ENCODE results near the gene HMG20B.

HMG20B gene

DNA sequence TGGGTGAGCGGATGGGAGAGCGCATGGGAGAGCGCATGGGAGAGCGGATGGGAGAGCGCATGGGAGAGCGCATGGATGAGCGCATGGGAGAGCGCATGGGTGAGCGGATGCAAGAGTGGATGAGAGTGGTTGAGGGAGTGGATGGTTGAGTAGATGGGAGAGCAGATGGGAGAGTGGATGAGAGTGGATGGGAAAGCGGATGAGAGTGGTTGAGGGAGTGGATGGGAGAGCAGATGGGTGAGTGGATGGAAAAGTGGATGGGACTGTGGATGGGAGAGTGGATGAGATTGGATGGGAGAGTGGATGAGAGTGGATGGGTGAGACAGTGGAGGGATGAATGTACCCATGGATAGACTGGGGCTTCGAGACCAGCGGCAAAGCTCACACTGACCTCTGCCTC lies 42.4 kb upstream of the HMG20B start:
- Histone ChIP-seq H3K4me3 (ENCODE audit: insufficient read depth, low read depth, low read length) (no peak overlapping the region), H3K27ac (ENCODE audit: insufficient read depth, low read depth, low read length, poor library complexity, severe bottlenecking) (no peak overlapping the region), H3K27me3 (ENCODE audit: control insufficient read depth, insufficient read depth, low read length, poor library complexity, severe bottlenecking) (no peaks in the 10 kb centered on the region), H3K9me3 (ENCODE audit: control insufficient read depth, low read length) (no peaks in the 10 kb centered on the region), H3K4me1 (ENCODE audit: control insufficient read depth, insufficient read depth, low read length) (no peaks in the 10 kb centered on the region), H3K36me3 (ENCODE audit: control insufficient read depth, insufficient read depth, low read length) (peaks cover 45% of the 10 kb centered on the region)
- WGBS, 2 experiments, result 97% methylated on average over 12 of the region's 12 CpGs

DNA sequence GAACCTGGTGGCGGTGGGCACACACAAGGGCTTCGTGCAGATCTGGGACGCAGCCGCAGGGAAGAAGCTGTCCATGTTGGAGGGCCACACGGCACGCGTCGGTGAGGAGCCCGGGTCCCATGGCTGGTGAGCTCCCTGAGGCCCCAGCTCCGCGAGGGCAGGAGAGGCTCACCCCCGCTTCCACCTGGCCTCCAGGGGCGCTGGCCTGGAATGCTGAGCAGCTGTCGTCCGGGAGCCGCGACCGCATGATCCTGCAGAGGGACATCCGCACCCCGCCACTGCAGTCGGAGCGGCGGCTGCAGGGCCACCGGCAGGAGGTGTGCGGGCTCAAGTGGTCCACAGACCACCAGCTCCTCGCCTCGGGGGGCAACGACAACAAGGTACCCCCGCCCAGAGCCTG lies 41.0 kb upstream of the HMG20B start:
- Histone ChIP-seq H3K27ac (ENCODE audit: insufficient read depth, low read depth, low read length, poor library complexity, severe bottlenecking) (no peak overlapping the region), H3K4me1 (ENCODE audit: control insufficient read depth, insufficient read depth, low read length) (no peaks in the 10 kb centered on the region), H3K9me3 (ENCODE audit: control insufficient read depth, low read length) (no peaks in the 10 kb centered on the region), H3K4me3 (ENCODE audit: insufficient read depth, low read depth, low read length) (no peak overlapping the region), H3K27me3 (ENCODE audit: control insufficient read depth, insufficient read depth, low read length, poor library complexity, severe bottlenecking) (no peaks in the 10 kb centered on the region), H3K36me3 (ENCODE audit: control insufficient read depth, insufficient read depth, low read length) (peaks cover 45% of the 10 kb centered on the region)
- 94% methylated on average over 29 of the region's 29 CpGs for WGBS, 2 experiments

DNA sequence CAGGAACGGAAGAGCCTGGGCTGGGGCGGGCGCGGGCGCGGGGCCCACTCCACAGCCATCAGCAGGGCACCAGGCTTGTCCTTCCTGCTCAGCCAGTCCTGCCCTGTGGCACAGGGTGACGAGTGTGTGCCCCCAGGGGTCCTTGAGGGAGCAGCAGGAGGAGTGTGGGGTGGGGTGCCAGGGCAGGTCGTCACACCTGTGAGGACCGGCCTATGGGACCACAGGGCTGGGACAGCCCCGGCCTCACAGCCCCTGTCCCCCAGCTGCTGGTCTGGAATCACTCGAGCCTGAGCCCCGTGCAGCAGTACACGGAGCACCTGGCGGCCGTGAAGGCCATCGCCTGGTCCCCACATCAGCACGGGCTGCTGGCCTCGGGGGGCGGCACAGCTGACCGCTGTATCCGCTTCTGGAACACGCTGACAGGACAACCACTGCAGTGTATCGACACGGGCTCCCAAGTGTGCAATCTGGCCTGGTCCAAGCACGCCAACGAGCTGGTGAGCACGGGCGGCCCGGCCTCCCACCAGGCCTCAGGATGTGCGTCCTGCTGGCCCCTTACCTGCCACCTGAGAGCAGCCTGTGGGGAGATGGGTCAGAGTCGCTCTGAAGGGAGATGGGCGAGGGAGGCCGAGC lies 40.5 kb upstream of the HMG20B start:
- peaks cover 39% of the 10 kb centered on the region for H3K36me3 ChIP-seq (ENCODE audit: control insufficient read depth, insufficient read depth, low read length)
- H3K27ac ChIP-seq (ENCODE audit: insufficient read depth, low read depth, low read length, poor library complexity, severe bottlenecking), result no peak overlapping the region
- H3K9me3 ChIP-seq (ENCODE audit: control insufficient read depth, low read length), result no peaks in the 10 kb centered on the region
- H3K4me1 ChIP-seq (ENCODE audit: control insufficient read depth, insufficient read depth, low read length), result no peaks in the 10 kb centered on the region
- no peak overlapping the region for H3K4me3 ChIP-seq (ENCODE audit: insufficient read depth, low read depth, low read length)
- WGBS, 2 experiments, result 95 to 96% methylated on average over 33 of the region's 33 CpGs
- no peaks in the 10 kb centered on the region for H3K27me3 ChIP-seq (ENCODE audit: control insufficient read depth, insufficient read depth, low read length, poor library complexity, severe bottlenecking)

DNA sequence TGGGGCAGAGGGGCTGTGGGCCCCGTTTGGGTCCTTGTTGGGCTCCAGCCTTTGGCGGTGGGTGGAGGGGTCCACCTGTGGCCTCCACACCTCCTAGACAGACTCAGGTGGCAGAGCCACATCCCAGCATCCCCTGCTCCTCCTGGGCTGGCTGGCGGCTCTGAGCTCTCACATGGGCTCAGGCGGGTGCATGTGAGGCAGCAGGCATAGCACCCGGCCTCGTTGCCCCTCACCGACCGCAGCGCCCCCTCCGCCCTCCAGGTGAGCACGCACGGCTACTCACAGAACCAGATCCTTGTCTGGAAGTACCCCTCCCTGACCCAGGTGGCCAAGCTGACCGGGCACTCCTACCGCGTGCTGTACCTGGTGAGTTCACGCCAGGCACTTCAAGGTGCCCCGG lies 39.7 kb upstream of the HMG20B start:
- Histone ChIP-seq H3K4me1 (ENCODE audit: control insufficient read depth, insufficient read depth, low read length) (no peaks in the 10 kb centered on the region), H3K4me3 (ENCODE audit: insufficient read depth, low read depth, low read length) (no peak overlapping the region), H3K27ac (ENCODE audit: insufficient read depth, low read depth, low read length, poor library complexity, severe bottlenecking) (no peak overlapping the region), H3K36me3 (ENCODE audit: control insufficient read depth, insufficient read depth, low read length) (peaks cover 35% of the 10 kb centered on the region), H3K27me3 (ENCODE audit: control insufficient read depth, insufficient read depth, low read length, poor library complexity, severe bottlenecking) (no peaks in the 10 kb centered on the region), H3K9me3 (ENCODE audit: control insufficient read depth, low read length) (no peaks in the 10 kb centered on the region)
- 95% methylated on average over 17 of the region's 17 CpGs for WGBS, 2 experiments

DNA sequence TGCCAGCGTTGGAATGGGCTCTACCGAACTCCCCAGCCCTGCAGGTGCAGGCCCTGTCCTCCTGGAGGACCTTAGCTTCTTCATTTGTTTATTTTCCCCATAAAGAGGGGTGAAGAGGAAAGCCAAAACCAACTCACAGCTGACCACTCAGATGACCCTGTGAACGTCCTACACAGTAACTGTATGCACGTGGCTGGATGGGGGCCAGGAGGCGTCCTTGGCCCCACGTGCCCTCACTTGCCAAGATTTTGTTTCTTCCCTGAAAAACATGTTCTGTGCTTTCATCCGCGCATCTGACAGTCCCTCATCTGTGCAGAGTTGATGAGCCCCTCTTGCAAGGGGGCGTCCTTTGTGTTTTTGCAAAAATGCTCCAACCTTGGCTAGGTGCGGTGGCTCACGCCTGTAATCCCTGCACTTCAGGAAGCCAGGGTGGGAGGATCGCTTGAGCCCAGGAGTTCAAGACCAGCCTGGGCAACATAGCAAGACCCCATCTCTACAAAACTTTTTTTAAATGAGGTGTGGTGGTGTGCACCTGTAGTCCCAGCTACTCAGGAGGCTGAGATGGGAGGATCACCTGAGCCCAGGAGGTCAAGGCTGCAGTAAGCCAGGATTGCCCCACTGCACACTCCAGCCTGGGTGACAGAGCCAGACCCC lies 39.1 kb upstream of the HMG20B start:
- H3K27ac ChIP-seq (ENCODE audit: insufficient read depth, low read depth, low read length, poor library complexity, severe bottlenecking), result no peak overlapping the region
- no peaks in the 10 kb centered on the region for H3K27me3 ChIP-seq (ENCODE audit: control insufficient read depth, insufficient read depth, low read length, poor library complexity, severe bottlenecking)
- WGBS, 2 experiments, result 94% methylated on average over 12 of the region's 12 CpGs
- no peaks in the 10 kb centered on the region for H3K9me3 ChIP-seq (ENCODE audit: control insufficient read depth, low read length)
- H3K36me3 ChIP-seq (ENCODE audit: control insufficient read depth, insufficient read depth, low read length), result peaks cover 35% of the 10 kb centered on the region
- no peak overlapping the region for H3K4me3 ChIP-seq (ENCODE audit: insufficient read depth, low read depth, low read length)
- H3K4me1 ChIP-seq (ENCODE audit: control insufficient read depth, insufficient read depth, low read length), result peaks cover 3% of the 10 kb centered on the region

DNA sequence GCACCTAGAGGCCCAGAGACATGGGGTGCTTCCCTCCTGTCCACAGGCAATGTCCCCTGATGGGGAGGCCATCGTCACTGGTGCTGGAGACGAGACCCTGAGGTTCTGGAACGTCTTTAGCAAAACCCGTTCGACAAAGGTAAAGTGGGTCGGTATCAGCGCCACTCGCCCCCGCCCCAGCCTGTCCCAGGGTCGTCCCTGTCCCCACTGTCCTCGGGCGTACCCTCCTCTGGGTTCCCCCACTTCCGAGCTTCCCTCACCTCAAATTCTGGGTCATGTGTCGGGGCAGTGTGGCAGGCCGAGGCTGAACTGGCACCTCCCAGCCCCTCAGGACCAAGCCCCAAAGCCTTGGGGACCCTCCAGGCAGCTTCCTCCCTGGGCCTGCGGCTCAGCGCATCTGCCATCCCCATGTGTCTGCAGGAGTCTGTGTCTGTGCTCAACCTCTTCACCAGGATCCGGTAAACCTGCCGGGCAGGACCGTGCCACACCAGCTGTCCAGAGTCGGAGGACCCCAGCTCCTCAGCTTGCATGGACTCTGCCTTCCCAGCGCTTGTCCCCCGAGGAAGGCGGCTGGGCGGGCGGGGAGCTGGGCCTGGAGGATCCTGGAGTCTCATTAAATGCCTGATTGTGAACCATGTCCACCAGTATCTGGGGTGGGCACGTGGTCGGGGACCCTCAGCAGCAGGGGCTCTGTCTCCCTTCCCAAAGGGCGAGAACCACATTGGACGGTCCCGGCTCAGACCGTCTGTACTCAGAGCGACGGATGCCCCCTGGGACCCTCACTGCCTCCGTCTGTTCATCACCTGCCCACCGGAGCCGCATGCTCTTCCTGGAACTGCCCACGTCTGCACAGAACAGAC lies 38.1 kb upstream of the HMG20B start:
- no peaks in the 10 kb centered on the region for H3K9me3 ChIP-seq (ENCODE audit: control insufficient read depth, low read length)
- H3K36me3 ChIP-seq (ENCODE audit: control insufficient read depth, insufficient read depth, low read length), result peaks cover 35% of the 10 kb centered on the region
- WGBS, 2 experiments, result 96 to 97% methylated on average over 38 of the region's 38 CpGs
- no peaks in the 10 kb centered on the region for H3K27me3 ChIP-seq (ENCODE audit: control insufficient read depth, insufficient read depth, low read length, poor library complexity, severe bottlenecking)
- peaks cover 5% of the 10 kb centered on the region for H3K4me1 ChIP-seq (ENCODE audit: control insufficient read depth, insufficient read depth, low read length)
- H3K27ac ChIP-seq (ENCODE audit: insufficient read depth, low read depth, low read length, poor library complexity, severe bottlenecking), result no peak overlapping the region
- H3K4me3 ChIP-seq (ENCODE audit: insufficient read depth, low read depth, low read length), result no peak overlapping the region

DNA sequence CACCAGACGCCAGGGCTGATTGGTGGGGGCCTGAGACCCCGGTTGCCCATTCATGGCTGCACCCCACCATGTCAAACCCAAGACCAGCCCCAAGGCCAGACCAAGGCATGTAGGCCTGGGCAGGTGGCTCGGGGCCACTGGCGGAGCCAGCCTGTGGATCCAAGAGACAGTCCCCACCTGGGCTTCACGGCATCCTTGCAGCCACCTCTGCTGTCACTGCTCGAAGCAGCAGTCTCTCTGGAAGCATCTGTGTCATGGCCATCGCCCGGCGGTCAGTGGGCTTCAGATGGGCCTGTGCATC lies 37.6 kb upstream of the HMG20B start:
- H3K9me3 ChIP-seq (ENCODE audit: control insufficient read depth, low read length), result no peaks in the 10 kb centered on the region
- no peaks in the 10 kb centered on the region for H3K27me3 ChIP-seq (ENCODE audit: control insufficient read depth, insufficient read depth, low read length, poor library complexity, severe bottlenecking)
- peaks cover 35% of the 10 kb centered on the region for H3K36me3 ChIP-seq (ENCODE audit: control insufficient read depth, insufficient read depth, low read length)
- H3K27ac ChIP-seq (ENCODE audit: insufficient read depth, low read depth, low read length, poor library complexity, severe bottlenecking), result no peak overlapping the region
- WGBS, 2 experiments, result 96 to 97% methylated on average over 9 of the region's 9 CpGs
- H3K4me1 ChIP-seq (ENCODE audit: control insufficient read depth, insufficient read depth, low read length), result peaks cover 5% of the 10 kb centered on the region
- no peak overlapping the region for H3K4me3 ChIP-seq (ENCODE audit: insufficient read depth, low read depth, low read length)

DNA sequence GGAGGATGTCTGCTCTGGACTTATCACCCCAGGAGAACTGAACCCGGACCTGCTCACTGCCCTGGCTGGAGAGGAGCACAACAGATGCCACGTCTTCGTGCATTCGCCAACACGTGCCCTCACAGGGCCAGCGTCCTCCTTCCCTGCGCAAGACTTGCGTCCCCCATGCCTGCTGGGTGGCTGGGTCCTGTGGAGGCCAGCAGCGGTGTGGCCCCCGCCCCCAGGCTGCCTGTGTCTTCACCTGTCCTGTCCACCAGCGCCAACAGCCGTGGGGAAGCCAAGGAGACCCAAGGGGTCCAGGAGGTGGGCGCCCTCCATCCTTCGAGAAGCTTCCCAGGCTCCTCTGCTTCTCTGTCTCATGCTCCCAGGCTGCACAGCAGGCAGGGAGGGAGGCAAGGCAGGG lies 37.2 kb upstream of the HMG20B start:
- H3K4me3 ChIP-seq (ENCODE audit: insufficient read depth, low read depth, low read length), result no peak overlapping the region
- no peak overlapping the region for H3K27ac ChIP-seq (ENCODE audit: insufficient read depth, low read depth, low read length, poor library complexity, severe bottlenecking)
- H3K36me3 ChIP-seq (ENCODE audit: control insufficient read depth, insufficient read depth, low read length), result peaks cover 34% of the 10 kb centered on the region
- no peaks in the 10 kb centered on the region for H3K9me3 ChIP-seq (ENCODE audit: control insufficient read depth, low read length)
- WGBS, 2 experiments, result 93 to 95% methylated on average over 14 of the region's 14 CpGs
- no peaks in the 10 kb centered on the region for H3K27me3 ChIP-seq (ENCODE audit: control insufficient read depth, insufficient read depth, low read length, poor library complexity, severe bottlenecking)
- peaks cover 5% of the 10 kb centered on the region for H3K4me1 ChIP-seq (ENCODE audit: control insufficient read depth, insufficient read depth, low read length)

DNA sequence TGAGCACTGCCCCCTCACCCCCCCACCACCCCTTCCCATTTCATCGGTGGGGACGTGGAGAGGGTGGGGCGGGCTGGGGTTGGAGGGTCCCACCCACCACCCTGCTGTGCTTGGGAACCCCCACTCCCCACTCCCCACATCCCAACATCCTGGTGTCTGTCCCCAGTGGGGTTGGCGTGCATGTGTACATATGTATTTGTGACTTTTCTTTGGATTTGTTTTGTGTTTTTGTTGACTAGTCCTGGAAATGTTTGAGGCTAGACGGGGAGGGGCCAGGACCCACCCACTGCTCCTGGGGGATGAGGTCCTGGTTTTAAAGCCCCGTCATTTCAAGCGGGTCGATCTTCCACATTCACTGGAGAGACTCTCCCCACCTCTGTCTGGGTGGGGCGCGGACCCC lies 36.8 kb upstream of the HMG20B start:
- H3K36me3 ChIP-seq (ENCODE audit: control insufficient read depth, insufficient read depth, low read length), result peaks cover 30% of the 10 kb centered on the region
- H3K4me3 ChIP-seq (ENCODE audit: insufficient read depth, low read depth, low read length), result no peak overlapping the region
- WGBS, 2 experiments, result 93 to 94% methylated on average over 7 to 10 of the region's 10 CpGs
- no peak overlapping the region for H3K27ac ChIP-seq (ENCODE audit: insufficient read depth, low read depth, low read length, poor library complexity, severe bottlenecking)
- H3K4me1 ChIP-seq (ENCODE audit: control insufficient read depth, insufficient read depth, low read length), result peaks cover 5% of the 10 kb centered on the region
- no peaks in the 10 kb centered on the region for H3K27me3 ChIP-seq (ENCODE audit: control insufficient read depth, insufficient read depth, low read length, poor library complexity, severe bottlenecking)
- no peaks in the 10 kb centered on the region for H3K9me3 ChIP-seq (ENCODE audit: control insufficient read depth, low read length)

DNA sequence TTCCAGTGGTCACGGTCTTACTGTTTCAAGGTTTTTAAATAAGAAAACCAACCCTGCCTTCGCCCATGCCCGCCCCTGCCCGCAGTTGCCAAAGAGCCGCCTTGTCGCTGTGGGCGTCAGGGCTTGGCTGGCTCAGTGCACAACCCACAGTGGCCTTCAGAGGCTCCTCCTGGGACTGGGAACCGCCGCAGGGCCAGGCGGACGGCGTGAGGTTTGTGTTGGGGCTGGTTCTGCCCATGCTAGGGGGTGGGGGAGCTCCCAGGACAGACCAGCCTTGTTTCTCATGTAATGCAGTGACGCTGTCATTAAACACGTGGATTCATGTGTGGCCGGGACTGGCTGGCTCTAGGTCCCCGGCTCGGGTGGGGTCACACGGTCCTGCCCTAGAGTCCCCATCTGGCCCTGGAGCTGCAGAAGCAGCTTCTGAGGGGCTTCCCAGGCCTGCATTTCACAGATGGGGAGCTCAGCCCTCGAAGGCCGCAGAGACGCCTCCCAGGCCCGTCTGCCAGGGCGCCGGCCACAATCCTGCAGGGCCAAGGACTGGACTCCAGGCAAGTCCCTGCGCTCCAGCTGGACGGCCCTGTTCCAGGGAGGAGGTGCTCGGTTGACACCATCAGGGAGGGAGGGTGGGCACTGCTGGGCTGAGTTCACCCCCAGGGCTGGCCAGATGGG lies 36.2 kb upstream of the HMG20B start:
- H3K4me3 ChIP-seq (ENCODE audit: insufficient read depth, low read depth, low read length), result no peak overlapping the region
- H3K27ac ChIP-seq (ENCODE audit: insufficient read depth, low read depth, low read length, poor library complexity, severe bottlenecking), result no peak overlapping the region
- peaks cover 5% of the 10 kb centered on the region for H3K4me1 ChIP-seq (ENCODE audit: control insufficient read depth, insufficient read depth, low read length)
- H3K27me3 ChIP-seq (ENCODE audit: control insufficient read depth, insufficient read depth, low read length, poor library complexity, severe bottlenecking), result no peaks in the 10 kb centered on the region
- no peaks in the 10 kb centered on the region for H3K9me3 ChIP-seq (ENCODE audit: control insufficient read depth, low read length)
- WGBS, 2 experiments, result 93 to 95% methylated on average over 27 of the region's 27 CpGs
- H3K36me3 ChIP-seq (ENCODE audit: control insufficient read depth, insufficient read depth, low read length), result peaks cover 24% of the 10 kb centered on the region

Data from ectodermal cell (in vitro differentiated cells).